Heart left ventricle (tissue), 16 donors: ENCODE measurements around the gene CUBN. TPM values are rescaled to one million over a fixed set of nuclear protein-coding genes. Genes with fewer than 3 reads are reported as not detected.

Experiments
- ATAC-seq, 4 donors: fragments of 200-7000 bp; cut with Tn5 transposase; one replicate each; pipeline ENCODE4 v1.9.1; 2020 to 2022; ENCODE audit warnings: moderate library complexity in 4 of 4, mild to moderate bottlenecking in 3 of 4, moderate number of reproducible peaks in 1 of 4
- DNase-seq, 5 donors: peaks; one replicate each; pipeline ENCODE4 v3.0.0-alpha.2; 2020
- H3K27ac ChIP-seq, 12 donors: fragments of 200-600 bp; sonication (generic) in 4 of 12; one replicate each; pipeline versions ENCODE4 v1.5.0 to v1.8.0; 2016 to 2022; ENCODE audit warnings: mild to moderate bottlenecking in 2 of 12
- H3K27me3 ChIP-seq, 9 donors: fragments of 200-600 bp; sonication (generic) in 2 of 9; one replicate each; pipeline versions ENCODE4 v1.5.1 to v1.8.0; 2016 to 2022; ENCODE audit warnings: mild to moderate bottlenecking in 3 of 9
- H3K36me3 ChIP-seq, 9 donors: fragments of 200-600 bp; sonication (generic) in 2 of 9; one replicate each; pipeline versions ENCODE4 v1.5.0 to v1.8.0; 2018 to 2022; ENCODE audit warnings: mild to moderate bottlenecking in 2 of 9
- H3K4me1 ChIP-seq, 12 donors: fragments of 200-600 bp; sonication (generic) in 4 of 12; one replicate each; pipeline versions ENCODE4 v1.5.0 to v1.8.0; 2016 to 2022; ENCODE audit warnings: mild to moderate bottlenecking in 3 of 12
- H3K4me3 ChIP-seq, 12 donors: fragments of 200-600 bp; sonication (generic) in 4 of 12; one replicate each; pipeline versions ENCODE4 v1.5.0 to v1.8.0; 2017 to 2022; ENCODE audit warnings: mild to moderate bottlenecking in 9 of 12, moderate library complexity in 4 of 12
- H3K9me3 ChIP-seq, 12 donors: fragments of 200-600 bp; sonication (generic) in 4 of 12; one replicate each; pipeline versions ENCODE4 v1.5.0 to v1.8.0; 2016 to 2022; ENCODE audit warnings: mild to moderate bottlenecking in 1 of 12
- POLR2A ChIP-seq, 2 donors: fragments of 450-650 bp; IDR thresholded peaks; one replicate each; pipeline ENCODE4 v1.6.1; 2017; ENCODE audit warnings: antibody characterized with exemption in 2 of 2, mild to moderate bottlenecking in 2 of 2, moderate library complexity in 2 of 2
- WGBS, 4 donors: extraction: QIAGEN DNeasy Blood & Tissue Kit in 2 of 4; methylation state at CpG; one replicate each; pipeline versions ENCODE4 v1.1.5 to v1.1.7; 2013 to 2018; 5-methylcytosine and 5-hydroxymethylcytosine counted together
- intact Hi-C, 10 donors: fragments of 100-400 bp; cut with DNase I; formaldehyde crosslinking; loops; one replicate each; pipeline versions ENCODE4 v1.11.1 to v1.14.2; 2022
- polyA plus RNA-seq, 2 donors: library from polyadenylated mRNA; stranded (reverse); fragments of 200-250 nt; gene quantifications; one replicate each; pipeline ENCODE4 v1.2.3, GENCODE V29; 2013
- total RNA-seq, 9 donors: library from RNA; depleted of rRNA in 2 of 9; stranded (reverse); fragments of >200 nt in 2 of 9; fragmentation: NEBNext Ultra II Directional in 3 of 9; extraction: Animal tissue kit (Norgen Biotek cat#: 25700) in 3 of 9; gene quantifications; one replicate each; pipeline versions ENCODE4 v1.1.0 to v1.2.4, GENCODE V29; 2016 to 2023
- TF ChIP-seq, protein P1 (sequence below), 12 donors: fragments of 200-600 bp; sonication (generic) in 4 of 12; IDR thresholded peaks; one replicate each; pipeline versions ENCODE4 v1.5.0 to v1.8.0; 2018 to 2022; ENCODE audit warnings: antibody characterized with exemption in 12 of 12, mild to moderate bottlenecking in 5 of 12
- donor health status: ischemic (EF 13 %, LVEDD 7.1; RV severe dilation, severe dysfunction).
- donor health status: healthy with polysubstance abuse.
- donor health status: DM: no; HTN: yes; CAD: no.
- donor health status: DM: no; HTN: no; CAD: no.
- donor health status: ischemic (EF 25% LVEDD 6.9; RV normal size, moderate dysfunction).
- donor health status: ischemic (EF 25% LVEDD 5.7; RV mildly dilated, moderate dysfunction).
- donor health status: healthy.
- donor health status: DM: yes; HTN: yes; CAD: no.
- donor health status: ischemic (EF 35%, LVEDD 5.7; RV mildly dilated, moderate dysfunction).
- donor health status: nonischemic (EF 11% LVEDD 7.7; RV severe dilation, severe dysfunction).
- donor health status: DM: yes; HTN: yes; CAD: no.
- donor health status: PGD.
- donor health status: ischemic (EF 29% LVEDD 5.4; RV normal size, mild dysfunction).
- donor health status: nonischemic (EF 23%, LVEDD 6.1; RV moderate dilation, normal function).

The CUBN gene
- total and polyA plus RNA-seq, 11 donors, result 0.07 to 1.5 (median 0.44) TPM

- TF ChIP-seq, protein P1, sequence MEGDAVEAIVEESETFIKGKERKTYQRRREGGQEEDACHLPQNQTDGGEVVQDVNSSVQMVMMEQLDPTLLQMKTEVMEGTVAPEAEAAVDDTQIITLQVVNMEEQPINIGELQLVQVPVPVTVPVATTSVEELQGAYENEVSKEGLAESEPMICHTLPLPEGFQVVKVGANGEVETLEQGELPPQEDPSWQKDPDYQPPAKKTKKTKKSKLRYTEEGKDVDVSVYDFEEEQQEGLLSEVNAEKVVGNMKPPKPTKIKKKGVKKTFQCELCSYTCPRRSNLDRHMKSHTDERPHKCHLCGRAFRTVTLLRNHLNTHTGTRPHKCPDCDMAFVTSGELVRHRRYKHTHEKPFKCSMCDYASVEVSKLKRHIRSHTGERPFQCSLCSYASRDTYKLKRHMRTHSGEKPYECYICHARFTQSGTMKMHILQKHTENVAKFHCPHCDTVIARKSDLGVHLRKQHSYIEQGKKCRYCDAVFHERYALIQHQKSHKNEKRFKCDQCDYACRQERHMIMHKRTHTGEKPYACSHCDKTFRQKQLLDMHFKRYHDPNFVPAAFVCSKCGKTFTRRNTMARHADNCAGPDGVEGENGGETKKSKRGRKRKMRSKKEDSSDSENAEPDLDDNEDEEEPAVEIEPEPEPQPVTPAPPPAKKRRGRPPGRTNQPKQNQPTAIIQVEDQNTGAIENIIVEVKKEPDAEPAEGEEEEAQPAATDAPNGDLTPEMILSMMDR (IDR thresholded peaks at IDR 0.05), result no peak
- TF ChIP-seq POLR2A (IDR thresholded peaks at IDR 0.05), result no peak
- Histone ChIP-seq H3K36me3 (no peaks in the 10 kb centered on the region), H3K9me3 (peaks cover 0 to 7% (median 0%) of the 10 kb centered on the region in 12 donors), H3K27ac (no peak overlapping the region), H3K4me1 (peaks cover 0 to 11% (median 0%) of the 10 kb centered on the region in 12 donors), H3K27me3 (no peaks in the 10 kb centered on the region), H3K4me3 (no peak overlapping the region)
- 13 to 24% (median 18%) methylated on average over 1 of the region's 1 CpG for WGBS, 4 donors
- DNase-seq, result no peak
- ATAC-seq, result no peak
- intact Hi-C loops, result loop anchor here in 6 of 10 donors (5.0 to 10.0 kb wide), 3 partner anchors 110 to 362 kb away; no protein-coding TSS in a partner anchor
These were observed 234.8 kb downstream of the CUBN start for GRCh38 chr10:16894821-16895220.

GRCh38 chr10:16893664-16894063 is 235.9 kb downstream of the CUBN start:
- DNase-seq (no peak), ATAC-seq (no peak)
- 72 to 74% (median 73%) methylated on average over 5 of the region's 5 CpGs for WGBS, 4 donors
- Histone ChIP-seq H3K4me1 (peaks cover 0 to 11% (median 0%) of the 10 kb centered on the region in 12 donors), H3K27me3 (no peaks in the 10 kb centered on the region), H3K27ac (no peak overlapping the region), H3K9me3 (peaks cover 0 to 7% (median 0%) of the 10 kb centered on the region in 12 donors), H3K4me3 (no peak overlapping the region), H3K36me3 (no peaks in the 10 kb centered on the region)
- intact Hi-C loops, result loop anchor here in 6 of 10 donors (5.0 to 10.0 kb wide), 3 partner anchors 111 to 364 kb away; no protein-coding TSS in a partner anchor
- TF ChIP-seq POLR2A (IDR thresholded peaks at IDR 0.05), result no peak
- TF ChIP-seq, protein P1 (IDR thresholded peaks at IDR 0.05), result no peak

- peak; percentile 58 to 95 (median 88) for ATAC-seq
- H3K4me3 ChIP-seq, result no peak overlapping the region
- no peaks in the 10 kb centered on the region for H3K27me3 ChIP-seq
- no peaks in the 10 kb centered on the region for H3K36me3 ChIP-seq
- TF ChIP-seq, protein P1 (IDR thresholded peaks at IDR 0.05), result peak; percentile 35 to 78 (median 62)
- no peak for TF ChIP-seq POLR2A (IDR thresholded peaks at IDR 0.05)
- peak overlapping the region in 4 of 12 donors; percentile 9 to 40 (median 22) for H3K27ac ChIP-seq
- WGBS, 4 donors, result 30 to 44% (median 38%) methylated on average over 12 of the region's 12 CpGs
- H3K9me3 ChIP-seq, result peaks cover 0 to 7% (median 0%) of the 10 kb centered on the region in 12 donors
- DNase-seq, result peak; percentile 53 to 71 (median 66)
- H3K4me1 ChIP-seq, result peaks cover 0 to 11% (median 0%) of the 10 kb centered on the region in 12 donors
- intact Hi-C loops, result loop anchor here in 6 of 10 donors (1.0 to 10.0 kb wide), 5 partner anchors 105 to 366 kb away; no protein-coding TSS in a partner anchor
These were observed 238.0 kb downstream of the CUBN start for GRCh38 chr10:16891375-16892313.

GRCh38 chr10:16890691-16891090 is 238.9 kb downstream of the CUBN start:
- Histone ChIP-seq H3K4me3 (no peak overlapping the region), H3K36me3 (no peaks in the 10 kb centered on the region), H3K4me1 (peaks cover 0 to 11% (median 0%) of the 10 kb centered on the region in 12 donors), H3K9me3 (peaks cover 0 to 5% (median 0%) of the 10 kb centered on the region in 12 donors), H3K27ac (no peak overlapping the region), H3K27me3 (no peaks in the 10 kb centered on the region)
- ATAC-seq (no peak), DNase-seq (no peak)
- 80 to 87% (median 86%) methylated on average over 6 of the region's 6 CpGs for WGBS, 4 donors
- intact Hi-C loops, result loop anchor here in 6 of 10 donors (1.0 to 10.0 kb wide), 5 partner anchors 106 to 367 kb away; no protein-coding TSS in a partner anchor
- TF ChIP-seq, protein P1 (IDR thresholded peaks at IDR 0.05), result no peak
- no peak for TF ChIP-seq POLR2A (IDR thresholded peaks at IDR 0.05)
